B cell (primary cell): ENCODE measurements around the gene RUVBL2. TPM values are rescaled to one million over a fixed set of nuclear protein-coding genes. Genes with fewer than 3 reads are reported as not detected.

Source experiments
- ATAC-seq: fragments of 200-7000 bp; cut with Tn5 transposase; one replicate; pipeline ENCODE4 v1.10.0; 2021; ENCODE audit warnings: low read depth, mild to moderate bottlenecking, moderate number of reproducible peaks, moderate library complexity
- CTCF ChIA-PET: fragments of 350-600 bp; sonication (Branson Sonifier 250); formaldehyde crosslinking; loops from one replicate; lab custom pipeline; 2021; ENCODE audit warnings: antibody characterized with exemption, inconsistent platforms; lab: Charles Lee
- POLR2A ChIA-PET: fragments of 350-600 bp; sonication (Branson Sonifier 250); formaldehyde crosslinking; loops from one replicate; lab custom pipeline; 2021; ENCODE audit warnings: antibody characterized with exemption; lab: Charles Lee
- DNase-seq: peaks from one replicate; pipeline ENCODE4 v3.0.0; 2013
- H2AFZ ChIP-seq: 2 replicates; pipeline ENCODE4 v1.6.1; 2012; ENCODE audit warnings: mild to moderate bottlenecking, low read depth, low read length; ENCODE audit not compliant: insufficient read depth, poor library complexity, severe bottlenecking
- H3K27ac ChIP-seq, 2 donors: 1 replicate in 1 of 2; 2 replicates in 1 of 2; pipeline ENCODE4 v1.5.1; 2012 to 2013; ENCODE audit warnings: low read length in 2 of 2, mild to moderate bottlenecking in 2 of 2, moderate library complexity in 1 of 2
- H3K27me3 ChIP-seq, 4 experiments: fragments of 200-600 bp in 1 of 4; sonication (generic) in 1 of 4; replicated peaks in 1 of 4; 1 replicate in 2 of 4; 2 replicates in 2 of 4; pipeline versions ENCODE4 v1.6.1 to v1.7.0; 2013 to 2016; ENCODE audit warnings: low read length in 3 of 4, mild to moderate bottlenecking in 2 of 4, mixed read lengths in 1 of 4, moderate library complexity in 1 of 4; ENCODE audit not compliant: insufficient read depth in 4 of 4, control insufficient read depth in 3 of 4; ENCODE audit errors: control extremely low read depth in 1 of 4
- H3K36me3 ChIP-seq, 2 experiments: replicated peaks in 1 of 2; 1 replicate in 1 of 2; 2 replicates in 1 of 2; pipeline versions ENCODE4 v1.6.1 to v1.7.1; 2013; ENCODE audit warnings: low read length in 1 of 2; ENCODE audit not compliant: insufficient read depth in 2 of 2, control insufficient read depth in 1 of 2; ENCODE audit errors: control extremely low read depth in 1 of 2, extremely low read depth in 1 of 2
- H3K4me1 ChIP-seq, 2 donors: fragments of 200-600 bp in 1 of 2; sonication (generic) in 1 of 2; 1 replicate in 1 of 2; 2 replicates in 1 of 2; pipeline versions ENCODE4 v1.5.1 to v1.6.1; 2013 to 2017; ENCODE audit warnings: low read length in 2 of 2; ENCODE audit not compliant: control insufficient read depth in 2 of 2, insufficient read depth in 2 of 2
- H3K4me2 ChIP-seq: replicated peaks from 2 replicates; pipeline ENCODE3; 2012; ENCODE audit warnings: mild to moderate bottlenecking, low read depth, low read length; ENCODE audit not compliant: poor library complexity, severe bottlenecking
- H3K4me3 ChIP-seq, 5 experiments: fragments of 200-600 bp in 1 of 5; sonication (generic) in 1 of 5; 1 replicate in 3 of 5; 2 replicates in 2 of 5; pipeline versions ENCODE4 v1.5.1 to v1.7.0; 2011 to 2016; ENCODE audit warnings: low read length in 4 of 5, mild to moderate bottlenecking in 4 of 5, low read depth in 2 of 5, control low read depth in 1 of 5, moderate library complexity in 1 of 5; ENCODE audit not compliant: insufficient read depth in 1 of 5; ENCODE audit errors: control extremely low read depth in 1 of 5, extremely low read depth in 1 of 5
- H3K79me2 ChIP-seq: fragments of 200-600 bp; sonication (generic); one replicate; pipeline ENCODE4 v1.6.0; 2016; ENCODE audit warnings: low read length; ENCODE audit not compliant: control insufficient read depth, insufficient read depth
- H3K9ac ChIP-seq: fragments of 200-600 bp; sonication (generic); 2 replicates; pipeline ENCODE4 v1.6.1; 2017; ENCODE audit warnings: mild to moderate bottlenecking, low read length, moderate library complexity
- H3K9me3 ChIP-seq, 3 donors: one replicate each; pipeline versions ENCODE4 v1.6.1 to v1.7.1; 2013; ENCODE audit warnings: low read length in 2 of 3; ENCODE audit not compliant: control insufficient read depth in 2 of 3, insufficient read depth in 1 of 3; ENCODE audit errors: control extremely low read depth in 1 of 3
- H4K20me1 ChIP-seq: 2 replicates; pipeline ENCODE4 v1.6.0; 2012; ENCODE audit warnings: mild to moderate bottlenecking, low read length; ENCODE audit not compliant: insufficient read depth, control insufficient read depth, poor library complexity, severe bottlenecking
- H3K27ac Mint-ChIP-seq: one replicate; pipeline ENCODE4 v1.8.0; 2021; ENCODE audit warnings: mixed read lengths
- H3K27me3 Mint-ChIP-seq: one replicate; pipeline ENCODE4 v1.8.0; 2021; ENCODE audit warnings: mixed read lengths
- H3K4me1 Mint-ChIP-seq: one replicate; pipeline ENCODE4 v1.8.0; 2021; ENCODE audit warnings: mixed read lengths
- H3K4me3 Mint-ChIP-seq: one replicate; pipeline ENCODE4 v1.8.0; 2021; ENCODE audit warnings: mixed read lengths
- H3K9me3 Mint-ChIP-seq: one replicate; pipeline ENCODE4 v1.8.0; 2022; ENCODE audit warnings: mixed read lengths; ENCODE audit not compliant: insufficient read depth
- EZH2 ChIP-seq: IDR thresholded peaks from 2 replicates; pipeline ENCODE4 v1.6.1; 2012; ENCODE audit warnings: borderline replicate concordance, low read depth, mild to moderate bottlenecking, moderate library complexity, low read length; ENCODE audit not compliant: insufficient read depth, poor library complexity, severe bottlenecking
- WGBS: methylation state at CpG from one replicate; pipeline ENCODE4 v1.1.5; 2013; ENCODE audit warnings: missing lambda C conversion rate; ENCODE audit not compliant: insufficient coverage; 5-methylcytosine and 5-hydroxymethylcytosine counted together
- intact Hi-C: fragments of 100-400 bp; cut with micrococcal nuclease; formaldehyde crosslinking; loops from one replicate; pipeline ENCODE4 v1.10.0; 2022
- polyA plus RNA-seq: library from polyadenylated mRNA; depleted of rRNA; stranded (reverse); fragments of >200 nt; gene quantifications from 2 replicates; pipeline ENCODE4 v1.2.3, GENCODE V29; 2012
- total RNA-seq, 2 donors: library from RNA; stranded (reverse); fragments of 120-200 nt in 1 of 2; gene quantifications; 1 replicate in 1 of 2; 2 replicates in 1 of 2; pipeline versions ENCODE4 v1.2.3 to v1.2.4, GENCODE V29; 2013 to 2022
- TF ChIP-seq, protein P1 (sequence below): fragments of 200-600 bp; IDR thresholded peaks from one replicate; pipeline ENCODE4 v1.8.0; 2022; ENCODE audit warnings: antibody characterized with exemption, mild to moderate bottlenecking

Gene RUVBL2
- total and polyA plus RNA-seq, 2 donors (not counting 1 experiment from before 2014, with no cell fraction given) = 36.1 to 57.4 TPM

DNA sequence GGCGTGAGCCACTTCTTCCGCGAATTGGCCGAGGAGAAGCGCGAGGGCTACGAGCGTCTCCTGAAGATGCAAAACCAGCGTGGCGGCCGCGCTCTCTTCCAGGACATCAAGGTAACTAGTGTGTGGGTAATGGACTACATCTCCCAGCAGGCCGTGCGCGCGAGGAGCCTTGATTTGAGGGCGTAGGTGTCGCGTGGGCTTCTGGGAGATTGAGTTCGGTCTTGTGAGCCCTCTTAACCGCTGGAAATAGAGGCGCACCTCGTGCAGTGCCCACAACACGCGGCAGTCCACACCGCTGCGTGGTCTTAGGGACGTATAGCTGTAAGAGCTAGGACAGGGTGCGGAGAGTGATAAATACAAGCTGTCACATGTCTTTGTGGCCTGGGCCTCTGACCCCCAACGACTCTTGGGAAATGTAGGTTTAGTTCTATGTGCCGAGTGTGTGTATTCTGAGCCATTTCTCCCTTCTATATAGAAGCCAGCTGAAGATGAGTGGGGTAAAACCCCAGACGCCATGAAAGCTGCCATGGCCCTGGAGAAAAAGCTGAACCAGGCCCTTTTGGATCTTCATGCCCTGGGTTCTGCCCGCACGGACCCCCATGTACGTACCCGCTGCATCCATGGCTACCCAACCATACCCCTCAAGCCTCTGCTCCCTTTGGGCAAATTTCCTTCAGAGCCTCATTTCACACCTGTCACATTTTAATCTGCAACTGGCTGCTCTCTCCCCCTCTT, 27.7 kb upstream of the RUVBL2 start:
- H3K4me2 ChIP-seq = peak overlapping the region; percentile 75
- ATAC-seq = peak; percentile 50
- ChIA-PET POLR2A (interaction anchor here (0.5 to 3.2 kb wide), 13 partner anchors 11 to 471 kb away, joined by 3 to 17 read pairs (median 5); partner anchors contain the start of genes GYS1, NUCB1, PPP1R15A and RUVBL2), CTCF (interaction anchor here (0.6 to 4.1 kb wide), 7 partner anchors 11 to 181 kb away, joined by 3 to 17 read pairs (median 5); partner anchors contain the start of genes BAX, GYS1 and RUVBL2)
- H3K4me1 Mint-ChIP-seq = peaks cover 73% of the 10 kb centered on the region
- H4K20me1 ChIP-seq = peaks cover 22% of the 10 kb centered on the region
- peak overlapping the region; percentile 73 to 90 (median 84) for H3K4me3 ChIP-seq
- peak overlapping the region; percentile 11 for H2AFZ ChIP-seq
- WGBS = 10% methylated on average over 28 of the region's 36 CpGs
- H3K27ac Mint-ChIP-seq = peak overlapping the region; percentile 99
- peaks cover 0 to 5% (median 0%) of the 10 kb centered on the region in 3 donors for H3K9me3 ChIP-seq
- no peaks in the 10 kb centered on the region for H3K27me3 ChIP-seq
- peak; percentile 93 for DNase-seq
- H3K27me3 Mint-ChIP-seq = no peaks in the 10 kb centered on the region
- intact Hi-C loops = loop anchor here (1.0 to 2.0 kb wide), 6 partner anchors 12 to 320 kb away; partner anchors contain the start of genes BAX, CA11, GYS1 and NUCB1
- TF ChIP-seq EZH2 = no peak
- TF ChIP-seq, protein P1, sequence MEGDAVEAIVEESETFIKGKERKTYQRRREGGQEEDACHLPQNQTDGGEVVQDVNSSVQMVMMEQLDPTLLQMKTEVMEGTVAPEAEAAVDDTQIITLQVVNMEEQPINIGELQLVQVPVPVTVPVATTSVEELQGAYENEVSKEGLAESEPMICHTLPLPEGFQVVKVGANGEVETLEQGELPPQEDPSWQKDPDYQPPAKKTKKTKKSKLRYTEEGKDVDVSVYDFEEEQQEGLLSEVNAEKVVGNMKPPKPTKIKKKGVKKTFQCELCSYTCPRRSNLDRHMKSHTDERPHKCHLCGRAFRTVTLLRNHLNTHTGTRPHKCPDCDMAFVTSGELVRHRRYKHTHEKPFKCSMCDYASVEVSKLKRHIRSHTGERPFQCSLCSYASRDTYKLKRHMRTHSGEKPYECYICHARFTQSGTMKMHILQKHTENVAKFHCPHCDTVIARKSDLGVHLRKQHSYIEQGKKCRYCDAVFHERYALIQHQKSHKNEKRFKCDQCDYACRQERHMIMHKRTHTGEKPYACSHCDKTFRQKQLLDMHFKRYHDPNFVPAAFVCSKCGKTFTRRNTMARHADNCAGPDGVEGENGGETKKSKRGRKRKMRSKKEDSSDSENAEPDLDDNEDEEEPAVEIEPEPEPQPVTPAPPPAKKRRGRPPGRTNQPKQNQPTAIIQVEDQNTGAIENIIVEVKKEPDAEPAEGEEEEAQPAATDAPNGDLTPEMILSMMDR = no peak
- H3K36me3 ChIP-seq = peaks cover 0 to 43% of the 10 kb centered on the region in 2 experiments
- H3K9me3 Mint-ChIP-seq = no peaks in the 10 kb centered on the region
- peak overlapping the region; percentile 100 for H3K4me3 Mint-ChIP-seq
- H3K79me2 ChIP-seq = peaks cover 26% of the 10 kb centered on the region
- H3K4me1 ChIP-seq = peaks cover 41 to 62% of the 10 kb centered on the region in 2 donors
- H3K27ac ChIP-seq = peak overlapping the region; percentile 75 to 84
- peak overlapping the region; percentile 74 for H3K9ac ChIP-seq
